ENCODE data around the gene TFF2.

TFF2 gene

DNA sequence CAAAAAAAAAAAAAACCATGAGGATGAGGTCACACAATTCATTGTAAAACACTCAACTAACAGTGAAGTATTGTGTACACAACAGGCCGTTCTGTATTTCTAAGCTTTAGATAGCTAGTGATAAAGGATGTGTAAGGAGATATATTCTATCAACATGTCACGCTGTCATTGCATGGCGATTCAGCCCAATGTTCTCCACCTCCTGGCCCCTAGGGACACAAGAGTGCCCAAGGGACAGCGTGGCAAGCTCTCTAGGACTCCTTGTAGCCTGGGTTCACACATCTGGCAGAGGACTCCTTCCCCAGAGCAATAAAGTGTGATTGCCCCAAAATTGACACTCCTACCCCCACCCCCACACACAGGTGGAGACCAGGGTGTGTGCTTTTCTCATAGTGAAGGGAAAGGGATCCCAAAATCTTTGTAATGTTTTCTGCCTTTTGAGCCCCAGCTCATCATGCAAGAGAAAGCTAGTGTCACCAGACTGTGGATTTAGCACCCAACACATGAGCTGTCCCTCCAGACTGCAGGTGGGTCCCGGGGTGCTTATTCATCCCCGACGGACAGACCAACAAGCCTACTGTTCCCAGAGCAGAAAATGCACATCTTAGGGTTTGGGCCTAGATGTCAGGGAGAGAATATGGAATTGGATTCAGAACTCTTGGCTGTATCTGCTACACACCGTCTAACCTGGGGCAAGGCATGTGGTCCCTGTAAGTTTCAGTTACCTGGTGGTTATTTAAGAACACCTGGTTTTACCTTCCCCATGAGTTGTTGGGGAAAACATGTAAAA, 33.6 kb upstream of the TFF2 start:
- Histone ChIP-seq H3F3A (ENCODE audit: insufficient read depth, low read length) (no peaks in the 10 kb centered on the region), H3K9ac (ENCODE audit: low read length) (no peak overlapping the region), H3K4me1 (ENCODE audit: insufficient read depth, low read length, severe bottlenecking) (peaks cover 7% of the 10 kb centered on the region), H4K20me1 (ENCODE audit: insufficient read depth, low read length) (no peaks in the 10 kb centered on the region), H3K27me3 (ENCODE audit: insufficient read depth, low read length) (peaks cover 28% of the 10 kb centered on the region; the same call in 1 of the 2 replicates), H3K36me3 (ENCODE audit: insufficient read depth, low read length) (no peaks in the 10 kb centered on the region; the same call in 1 of the 2 replicates), H3K9me3 (ENCODE audit: low read length) (peaks cover 10% of the 10 kb centered on the region; the same call in 1 of the 2 replicates), H3K4me2 (ENCODE audit: low read length) (no peak overlapping the region), H3K4me3 (ENCODE audit: low read depth, low read length, poor library complexity, severe bottlenecking) (no peak overlapping the region), H3K79me2 (ENCODE audit: insufficient read depth, low read length) (no peaks in the 10 kb centered on the region), H3K9me2 (ENCODE audit: low read depth, low read length) (no peaks in the 10 kb centered on the region), H2AFZ (ENCODE audit: low read length) (no peak overlapping the region), H3K27ac (ENCODE audit: low read depth, low read length, poor library complexity, severe bottlenecking) (no peak overlapping the region)
- TF ChIP-seq, protein P1, sequence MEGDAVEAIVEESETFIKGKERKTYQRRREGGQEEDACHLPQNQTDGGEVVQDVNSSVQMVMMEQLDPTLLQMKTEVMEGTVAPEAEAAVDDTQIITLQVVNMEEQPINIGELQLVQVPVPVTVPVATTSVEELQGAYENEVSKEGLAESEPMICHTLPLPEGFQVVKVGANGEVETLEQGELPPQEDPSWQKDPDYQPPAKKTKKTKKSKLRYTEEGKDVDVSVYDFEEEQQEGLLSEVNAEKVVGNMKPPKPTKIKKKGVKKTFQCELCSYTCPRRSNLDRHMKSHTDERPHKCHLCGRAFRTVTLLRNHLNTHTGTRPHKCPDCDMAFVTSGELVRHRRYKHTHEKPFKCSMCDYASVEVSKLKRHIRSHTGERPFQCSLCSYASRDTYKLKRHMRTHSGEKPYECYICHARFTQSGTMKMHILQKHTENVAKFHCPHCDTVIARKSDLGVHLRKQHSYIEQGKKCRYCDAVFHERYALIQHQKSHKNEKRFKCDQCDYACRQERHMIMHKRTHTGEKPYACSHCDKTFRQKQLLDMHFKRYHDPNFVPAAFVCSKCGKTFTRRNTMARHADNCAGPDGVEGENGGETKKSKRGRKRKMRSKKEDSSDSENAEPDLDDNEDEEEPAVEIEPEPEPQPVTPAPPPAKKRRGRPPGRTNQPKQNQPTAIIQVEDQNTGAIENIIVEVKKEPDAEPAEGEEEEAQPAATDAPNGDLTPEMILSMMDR (IDR thresholded peaks at IDR 0.05; ENCODE audit: low read length), result no peak
- TF ChIP-seq EZH2 (IDR thresholded peaks at IDR 0.05; ENCODE audit: borderline replicate concordance, low read length), result no peak

DNA sequence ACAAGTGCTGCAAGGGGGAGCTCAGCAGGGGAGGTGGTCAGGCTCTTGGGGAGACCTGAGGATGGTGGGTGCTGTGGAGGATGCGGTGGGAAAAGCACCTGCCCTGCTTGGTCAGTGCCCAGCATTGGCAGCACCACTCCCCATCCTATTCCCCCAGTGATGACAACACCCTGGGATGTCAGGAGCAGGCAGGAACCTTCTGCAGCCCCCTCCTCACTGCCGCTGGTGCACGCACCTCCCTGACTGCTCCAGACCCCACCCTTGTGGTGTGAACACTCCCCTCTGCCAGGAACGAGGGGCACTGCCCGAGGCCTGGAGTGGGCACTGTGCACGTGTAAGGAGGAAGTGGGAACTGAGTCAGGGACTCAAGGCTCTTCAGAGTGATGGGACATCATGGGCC, 32.5 kb upstream of the TFF2 start:
- Histone ChIP-seq H3K9ac (ENCODE audit: low read length) (no peak overlapping the region), H3K9me3 (ENCODE audit: low read length) (peaks cover 10% of the 10 kb centered on the region; the same call in 1 of the 2 replicates), H3K4me1 (ENCODE audit: insufficient read depth, low read length, severe bottlenecking) (peaks cover 9% of the 10 kb centered on the region), H3K36me3 (ENCODE audit: insufficient read depth, low read length) (no peaks in the 10 kb centered on the region; the same call in 1 of the 2 replicates), H3F3A (ENCODE audit: insufficient read depth, low read length) (no peaks in the 10 kb centered on the region), H3K4me2 (ENCODE audit: low read length) (no peak overlapping the region), H3K27me3 (ENCODE audit: insufficient read depth, low read length) (peaks cover 21% of the 10 kb centered on the region; the same call in 1 of the 2 replicates), H4K20me1 (ENCODE audit: insufficient read depth, low read length) (no peaks in the 10 kb centered on the region), H3K9me2 (ENCODE audit: low read depth, low read length) (no peaks in the 10 kb centered on the region), H3K79me2 (ENCODE audit: insufficient read depth, low read length) (no peaks in the 10 kb centered on the region), H3K27ac (ENCODE audit: low read depth, low read length, poor library complexity, severe bottlenecking) (no peak overlapping the region), H2AFZ (ENCODE audit: low read length) (no peak overlapping the region), H3K4me3 (ENCODE audit: low read depth, low read length, poor library complexity, severe bottlenecking) (no peak overlapping the region)
- TF ChIP-seq EZH2 (IDR thresholded peaks at IDR 0.05; ENCODE audit: borderline replicate concordance, low read length), result no peak
- TF ChIP-seq, protein P1 (IDR thresholded peaks at IDR 0.05; ENCODE audit: low read length), result no peak

DNA sequence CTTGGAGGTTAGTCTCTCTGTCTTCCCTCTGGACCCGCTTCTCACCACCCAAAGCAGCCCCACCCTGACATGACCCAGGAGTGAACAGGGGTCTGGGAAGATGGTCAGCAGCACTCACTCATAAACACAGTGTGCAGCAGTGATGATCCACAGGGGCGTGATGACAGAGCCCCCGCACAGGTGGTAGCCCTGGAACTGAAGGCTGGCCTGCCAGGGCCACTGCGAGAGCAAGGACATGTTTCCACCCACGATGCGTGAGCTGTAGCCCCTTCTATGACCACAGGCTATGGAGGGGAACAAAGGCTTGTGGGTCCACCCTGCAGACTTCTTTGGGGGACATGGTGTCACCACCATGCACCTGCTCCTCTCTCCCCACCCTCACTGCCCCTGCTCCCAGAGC, 32.1 kb upstream of the TFF2 start:
- H3K4me1 ChIP-seq (ENCODE audit: insufficient read depth, low read length, severe bottlenecking), result peaks cover 9% of the 10 kb centered on the region
- H3K27me3 ChIP-seq (ENCODE audit: insufficient read depth, low read length), result peaks cover 20% of the 10 kb centered on the region; the same call in 1 of the 2 replicates
- no peak overlapping the region for H3K9ac ChIP-seq (ENCODE audit: low read length)
- no peak overlapping the region for H3K27ac ChIP-seq (ENCODE audit: low read depth, low read length, poor library complexity, severe bottlenecking)
- H3K9me2 ChIP-seq (ENCODE audit: low read depth, low read length), result no peaks in the 10 kb centered on the region
- no peaks in the 10 kb centered on the region for H3F3A ChIP-seq (ENCODE audit: insufficient read depth, low read length)
- H3K9me3 ChIP-seq (ENCODE audit: low read length), result peaks cover 10% of the 10 kb centered on the region; the same call in 1 of the 2 replicates
- no peak overlapping the region for H3K4me2 ChIP-seq (ENCODE audit: low read length)
- no peak overlapping the region for H3K4me3 ChIP-seq (ENCODE audit: low read depth, low read length, poor library complexity, severe bottlenecking)
- H4K20me1 ChIP-seq (ENCODE audit: insufficient read depth, low read length), result no peaks in the 10 kb centered on the region
- no peaks in the 10 kb centered on the region for H3K79me2 ChIP-seq (ENCODE audit: insufficient read depth, low read length)
- no peak overlapping the region for H2AFZ ChIP-seq (ENCODE audit: low read length)
- H3K36me3 ChIP-seq (ENCODE audit: insufficient read depth, low read length), result no peaks in the 10 kb centered on the region; the same call in 1 of the 2 replicates
- TF ChIP-seq, protein P1 (IDR thresholded peaks at IDR 0.05; ENCODE audit: low read length), result no peak
- TF ChIP-seq EZH2 (IDR thresholded peaks at IDR 0.05; ENCODE audit: borderline replicate concordance, low read length), result no peak

Data from OCI-LY1 (cell line).